ENCODE data around the gene ABCB9. TPM values are rescaled to one million over a fixed set of nuclear protein-coding genes. Genes with fewer than 3 reads are reported as not detected.

ABCB9 gene
- total RNA-seq, 1 experiment from 2014 or later: 14.7 TPM

GRCh38 chr12:122994781-122995502, 28.7 kb upstream of the ABCB9 start:
- no peak overlapping the region for H2AFZ ChIP-seq (ENCODE audit: low read depth, low read length, poor library complexity, severe bottlenecking)
- RAD21 ChIA-PET (ENCODE audit: low non-redundant PET in 1 of 2, low total read pairs in 2 of 2, uncharacterized antibody in 2 of 2, unreplicated experiment in 2 of 2): no interaction called here
- TF ChIP-seq SP1 (IDR thresholded peaks at IDR 0.05; ENCODE audit: low read depth): no peak
- no peak for TF ChIP-seq MAX (IDR thresholded peaks at IDR 0.05)
- TF ChIP-seq CEBPB (IDR thresholded peaks at IDR 0.05; ENCODE audit: low read depth): no peak
- no peak for TF ChIP-seq POLR2A (IDR thresholded peaks at IDR 0.05; ENCODE audit: borderline replicate concordance, extremely low read depth, insufficient read depth, insufficient read length)
- TF ChIP-seq EGR1 (IDR thresholded peaks at IDR 0.05; ENCODE audit: low read depth): no peak
- no peak for TF ChIP-seq ZNF274 (IDR thresholded peaks at IDR 0.05; ENCODE audit: low read depth, low read length)
- no peak for TF ChIP-seq SIN3A (IDR thresholded peaks at IDR 0.05; ENCODE audit: low read depth)
- no peak for TF ChIP-seq POLR2AphosphoS5 (IDR thresholded peaks at IDR 0.05; ENCODE audit: low read depth, low read length)
- no peak for TF ChIP-seq YY1 (IDR thresholded peaks at IDR 0.05; ENCODE audit: extremely low read depth, insufficient replicate concordance, low read depth, low read length)
- no peak for TF ChIP-seq REST (IDR thresholded peaks at IDR 0.05; ENCODE audit: low read depth)
- TF ChIP-seq ZBTB33 (IDR thresholded peaks at IDR 0.05; ENCODE audit: extremely low read depth, insufficient replicate concordance, low read length): no peak
- TF ChIP-seq EZH2phosphoT487 (IDR thresholded peaks at IDR 0.05; ENCODE audit: borderline replicate concordance): no peak
- no peak for TF ChIP-seq CTCF (IDR thresholded peaks at IDR 0.05 in 2 of 3, conservative IDR thresholded peaks at IDR 0.05 in 1 of 3; ENCODE audit: borderline replicate concordance in 1 of 3, insufficient read depth in 1 of 3, low read depth in 2 of 3, low read length in 2 of 3)
- no peaks in the 10 kb centered on the region for H3K9me2 ChIP-seq (ENCODE audit: insufficient read depth)
- no peaks in the 10 kb centered on the region for H4K20me1 ChIP-seq (ENCODE audit: insufficient read depth)
- no peak overlapping the region for H3K4me2 ChIP-seq (ENCODE audit: low read length)
- ATAC-seq (no peak), DNase-seq (ENCODE audit: low read depth, low spot score) (no peak)
- H3K27me3 ChIP-seq (ENCODE audit: insufficient read depth, low read length): no peaks in the 10 kb centered on the region
- no peak overlapping the region for H3K27ac ChIP-seq (ENCODE audit: low read depth, low read length)
- H3K4me1 ChIP-seq (ENCODE audit: control insufficient read depth in 1 of 2, insufficient read depth in 2 of 2, low read length in 2 of 2): no peaks in the 10 kb centered on the region
- no peak overlapping the region for H3K4me3 ChIP-seq (replicated peaks in 1 of 2; ENCODE audit: low read depth in 1 of 2, low read length in 2 of 2)
- no peaks in the 10 kb centered on the region for H3K36me3 ChIP-seq (ENCODE audit: control insufficient read depth in 1 of 2, insufficient read depth in 2 of 2, low read length in 2 of 2)
- no peaks in the 10 kb centered on the region for H3K79me2 ChIP-seq (ENCODE audit: insufficient read depth, low read length)
- no TSS peak for BruUV-seq (replicated peaks)
- no peak overlapping the region for H3K9ac ChIP-seq (ENCODE audit: low read length)
- CTCF ChIA-PET: no interaction called here
- POLR2A ChIA-PET: interaction anchor here (0.9 kb wide), 1 partner anchor 238 kb away, joined by 4 read pairs; the partner anchor contains the start of gene MPHOSPH9
- no peaks in the 10 kb centered on the region for H3K9me3 ChIP-seq (ENCODE audit: control insufficient read depth in 1 of 2, insufficient read depth in 1 of 2, low read depth in 1 of 2, low read length in 2 of 2)
- intact Hi-C loops (cut with micrococcal nuclease): no loop called here

All from HCT116 (cell line).